ENCODE results near the gene MYL3.

MYL3 gene

GRCh38 chr3:46905661-46906451, 42.6 kb upstream of the MYL3 start:
- Histone ChIP-seq H3K9me3 (ENCODE audit: control insufficient read depth in 1 of 2, low read length in 2 of 2) (no peaks in the 10 kb centered on the region), H3K27me3 (ENCODE audit: low read depth, low read length) (no peaks in the 10 kb centered on the region), H3K4me3 (ENCODE audit: low read depth in 1 of 2, low read length in 2 of 2) (no peak overlapping the region)

DNA sequence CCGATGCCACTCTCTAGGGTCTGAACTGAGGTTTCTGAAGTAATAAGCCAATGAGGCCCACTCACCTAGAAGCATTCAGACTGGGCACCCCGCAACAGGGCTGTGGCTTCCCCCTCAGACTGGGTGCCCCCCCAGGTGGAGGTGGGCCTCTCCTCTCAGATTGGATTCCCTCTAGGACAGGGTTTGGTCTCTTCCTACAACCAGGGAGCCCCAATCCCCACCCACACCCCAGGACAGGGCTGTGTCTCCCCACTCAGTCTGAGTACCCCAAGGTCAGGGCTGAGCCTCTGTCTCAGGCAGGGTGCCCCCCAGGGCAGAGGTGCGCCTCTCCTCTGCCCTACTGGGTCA, 41.9 kb upstream of the MYL3 start:
- H3K9me3 ChIP-seq (ENCODE audit: control insufficient read depth in 1 of 2, low read length in 2 of 2), result no peaks in the 10 kb centered on the region
- no peaks in the 10 kb centered on the region for H3K36me3 ChIP-seq (ENCODE audit: control insufficient read depth in 1 of 2, insufficient read depth in 2 of 2, low read length in 2 of 2)
- H3K27ac ChIP-seq (ENCODE audit: low read length), result no peak overlapping the region
- peaks cover 4 to 14% of the 10 kb centered on the region in 2 donors for H3K4me1 ChIP-seq (ENCODE audit: control insufficient read depth in 1 of 2, insufficient read depth in 2 of 2, low read length in 2 of 2)
- H3K27me3 ChIP-seq (ENCODE audit: low read depth, low read length), result no peaks in the 10 kb centered on the region
- no peak overlapping the region for H3K4me3 ChIP-seq (ENCODE audit: low read depth in 1 of 2, low read length in 2 of 2)

More at GRCh38 chr3:46905661-46906451, 42.6 kb upstream of the MYL3 start:
- no peaks in the 10 kb centered on the region for H3K36me3 ChIP-seq (ENCODE audit: control insufficient read depth in 1 of 2, insufficient read depth in 2 of 2, low read length in 2 of 2)
- no peak overlapping the region for H3K27ac ChIP-seq (ENCODE audit: low read length)
- H3K4me1 ChIP-seq (ENCODE audit: control insufficient read depth in 1 of 2, insufficient read depth in 2 of 2, low read length in 2 of 2), result peaks cover 4 to 14% of the 10 kb centered on the region in 2 donors

- H3K27ac ChIP-seq (ENCODE audit: low read length), result no peak overlapping the region
- no peaks in the 10 kb centered on the region for H3K9me3 ChIP-seq (ENCODE audit: control insufficient read depth in 1 of 2, low read length in 2 of 2)
- no peaks in the 10 kb centered on the region for H3K27me3 ChIP-seq (ENCODE audit: low read depth, low read length)
- no peak overlapping the region for H3K4me3 ChIP-seq (ENCODE audit: low read depth in 1 of 2, low read length in 2 of 2)
- H3K4me1 ChIP-seq (ENCODE audit: control insufficient read depth in 1 of 2, insufficient read depth in 2 of 2, low read length in 2 of 2), result peaks cover 4 to 9% of the 10 kb centered on the region in 2 donors
- no peaks in the 10 kb centered on the region for H3K36me3 ChIP-seq (ENCODE audit: control insufficient read depth in 1 of 2, insufficient read depth in 2 of 2, low read length in 2 of 2)
These were observed 41.3 kb upstream of the MYL3 start for GRCh38 chr3:46904303-46905212.

DNA sequence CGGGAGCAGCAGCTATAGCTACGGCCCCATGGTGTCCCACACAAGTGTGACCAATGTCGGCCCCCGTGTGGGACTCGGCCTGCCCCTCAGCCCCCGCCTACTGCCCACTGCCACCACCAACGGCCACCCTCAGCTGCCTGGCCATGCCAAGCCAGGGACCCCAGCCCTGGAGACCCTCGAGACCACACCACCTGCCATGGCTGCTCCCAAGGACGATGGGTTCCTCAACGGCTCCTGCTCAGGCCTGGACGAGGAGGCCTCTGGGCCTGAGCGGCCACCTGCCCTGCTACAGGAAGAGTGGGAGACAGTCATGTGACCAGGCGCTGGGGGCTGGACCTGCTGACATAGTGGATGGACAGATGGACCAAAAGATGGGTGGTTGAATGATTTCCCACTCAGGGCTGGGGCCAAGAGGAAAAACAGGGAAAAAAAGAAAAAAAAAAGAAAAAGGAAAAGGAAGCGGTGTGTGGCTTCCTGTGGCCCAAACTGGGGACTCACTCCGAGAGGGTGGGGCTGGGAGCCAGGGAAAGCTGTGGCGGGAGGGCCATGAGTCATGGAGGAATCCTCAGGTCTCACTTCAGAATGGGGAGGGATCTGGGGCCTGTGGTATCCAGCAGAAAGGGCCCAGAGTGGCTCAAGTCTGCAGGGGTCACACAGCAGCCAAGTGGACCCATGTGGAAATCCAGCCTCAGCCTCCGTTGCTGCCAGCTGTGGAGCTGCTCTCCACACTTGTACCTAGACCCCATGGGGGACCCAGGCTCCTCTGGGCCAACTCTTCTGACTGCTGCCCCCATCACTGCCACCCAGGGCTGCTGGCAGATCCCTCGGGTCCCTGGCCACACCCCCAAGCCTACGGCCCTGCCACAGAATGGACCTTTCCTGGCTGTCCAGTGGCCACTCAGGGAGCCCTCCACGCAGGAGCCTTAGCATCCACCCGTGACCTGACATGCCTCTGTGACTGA, 40.4 kb upstream of the MYL3 start:
- Histone ChIP-seq H3K27me3 (ENCODE audit: low read depth, low read length) (no peaks in the 10 kb centered on the region), H3K27ac (ENCODE audit: low read length) (no peak overlapping the region), H3K36me3 (ENCODE audit: control insufficient read depth in 1 of 2, insufficient read depth in 2 of 2, low read length in 2 of 2) (no peaks in the 10 kb centered on the region), H3K4me1 (ENCODE audit: control insufficient read depth in 1 of 2, insufficient read depth in 2 of 2, low read length in 2 of 2) (peaks cover 4 to 10% of the 10 kb centered on the region in 2 donors), H3K4me3 (ENCODE audit: low read depth in 1 of 2, low read length in 2 of 2) (no peak overlapping the region), H3K9me3 (ENCODE audit: control insufficient read depth in 1 of 2, low read length in 2 of 2) (no peaks in the 10 kb centered on the region)

GRCh38 chr3:46902188-46902631, 39.0 kb upstream of the MYL3 start:
- no peak overlapping the region for H3K4me3 ChIP-seq (ENCODE audit: low read depth in 1 of 2, low read length in 2 of 2)
- H3K36me3 ChIP-seq (ENCODE audit: control insufficient read depth in 1 of 2, insufficient read depth in 2 of 2, low read length in 2 of 2), result no peaks in the 10 kb centered on the region
- no peaks in the 10 kb centered on the region for H3K9me3 ChIP-seq (ENCODE audit: control insufficient read depth in 1 of 2, low read length in 2 of 2)
- peaks cover 0 to 12% of the 10 kb centered on the region in 2 donors for H3K4me1 ChIP-seq (ENCODE audit: control insufficient read depth in 1 of 2, insufficient read depth in 2 of 2, low read length in 2 of 2)
- no peaks in the 10 kb centered on the region for H3K27me3 ChIP-seq (ENCODE audit: low read depth, low read length)
- H3K27ac ChIP-seq (ENCODE audit: low read length), result no peak overlapping the region

DNA sequence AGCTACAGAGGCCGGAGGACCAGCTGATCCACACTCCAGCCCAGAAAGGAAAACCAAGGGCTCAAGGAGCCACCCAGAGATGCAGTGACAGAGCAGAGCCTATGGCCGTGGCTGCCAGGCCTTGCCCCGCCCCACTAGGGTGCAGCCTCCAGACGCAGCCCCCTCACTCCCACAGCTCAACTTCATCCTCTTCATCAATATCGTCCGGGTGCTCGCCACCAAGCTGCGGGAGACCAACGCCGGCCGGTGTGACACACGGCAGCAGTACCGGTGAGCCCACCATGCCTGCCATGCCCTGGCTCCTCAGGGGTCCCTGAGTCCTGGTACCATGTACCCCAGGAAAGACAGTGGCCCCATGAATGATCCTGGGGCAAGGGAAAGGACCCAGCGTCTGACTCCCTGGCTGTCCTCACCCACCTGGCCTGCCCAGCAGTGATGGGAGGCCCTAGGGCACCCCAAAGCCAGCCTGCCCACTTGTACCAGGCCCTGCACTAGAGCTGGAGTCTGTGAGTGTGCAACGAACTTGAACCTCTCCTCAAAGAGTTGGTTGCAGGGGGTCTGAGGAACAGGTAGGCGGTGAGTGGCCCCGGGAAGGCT, 38.4 kb upstream of the MYL3 start:
- Histone ChIP-seq H3K27ac (ENCODE audit: low read length) (no peak overlapping the region), H3K4me3 (ENCODE audit: low read depth in 1 of 2, low read length in 2 of 2) (no peak overlapping the region), H3K36me3 (ENCODE audit: control insufficient read depth in 1 of 2, insufficient read depth in 2 of 2, low read length in 2 of 2) (no peaks in the 10 kb centered on the region), H3K9me3 (ENCODE audit: control insufficient read depth in 1 of 2, low read length in 2 of 2) (no peaks in the 10 kb centered on the region), H3K27me3 (ENCODE audit: low read depth, low read length) (no peaks in the 10 kb centered on the region), H3K4me1 (ENCODE audit: control insufficient read depth in 1 of 2, insufficient read depth in 2 of 2, low read length in 2 of 2) (peaks cover 0 to 12% of the 10 kb centered on the region in 2 donors)

GRCh38 chr3:46901061-46901460, 37.8 kb upstream of the MYL3 start:
- H3K4me3 ChIP-seq (ENCODE audit: low read depth in 1 of 2, low read length in 2 of 2), result no peak overlapping the region
- no peaks in the 10 kb centered on the region for H3K9me3 ChIP-seq (ENCODE audit: control insufficient read depth in 1 of 2, low read length in 2 of 2)
- H3K27ac ChIP-seq (ENCODE audit: low read length), result no peak overlapping the region
- no peaks in the 10 kb centered on the region for H3K27me3 ChIP-seq (ENCODE audit: low read depth, low read length)
- peaks cover 0 to 12% of the 10 kb centered on the region in 2 donors for H3K4me1 ChIP-seq (ENCODE audit: control insufficient read depth in 1 of 2, insufficient read depth in 2 of 2, low read length in 2 of 2)
- H3K36me3 ChIP-seq (ENCODE audit: control insufficient read depth in 1 of 2, insufficient read depth in 2 of 2, low read length in 2 of 2), result no peaks in the 10 kb centered on the region

- Histone ChIP-seq H3K36me3 (ENCODE audit: control insufficient read depth in 1 of 2, insufficient read depth in 2 of 2, low read length in 2 of 2) (no peaks in the 10 kb centered on the region), H3K27me3 (ENCODE audit: low read depth, low read length) (no peaks in the 10 kb centered on the region), H3K27ac (ENCODE audit: low read length) (no peak overlapping the region), H3K4me3 (ENCODE audit: low read depth in 1 of 2, low read length in 2 of 2) (no peak overlapping the region), H3K4me1 (ENCODE audit: control insufficient read depth in 1 of 2, insufficient read depth in 2 of 2, low read length in 2 of 2) (peaks cover 0 to 12% of the 10 kb centered on the region in 2 donors), H3K9me3 (ENCODE audit: control insufficient read depth in 1 of 2, low read length in 2 of 2) (no peaks in the 10 kb centered on the region)
These were observed 37.1 kb upstream of the MYL3 start for GRCh38 chr3:46900356-46900755.

DNA sequence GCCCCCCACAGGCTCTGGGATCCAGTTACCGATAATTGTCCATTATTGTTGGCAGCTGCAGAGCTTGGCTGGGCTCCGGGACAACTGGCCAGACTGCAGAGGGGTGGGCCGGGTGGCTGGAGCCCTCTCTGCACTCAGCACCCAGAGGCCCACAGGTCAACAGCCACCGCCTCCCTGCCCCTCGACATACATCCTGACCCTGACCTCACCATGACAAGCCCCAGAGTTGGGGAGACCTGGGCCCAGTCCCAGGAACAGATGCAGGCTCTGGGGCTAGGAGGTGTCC, 36.7 kb upstream of the MYL3 start:
- no peaks in the 10 kb centered on the region for H3K27me3 ChIP-seq (ENCODE audit: low read depth, low read length)

GRCh38 chr3:46899151-46900006, 36.1 kb upstream of the MYL3 start:
- H3K4me3 ChIP-seq (ENCODE audit: low read depth in 1 of 2, low read length in 2 of 2), result no peak overlapping the region
- H3K27ac ChIP-seq (ENCODE audit: low read length), result no peak overlapping the region
- no peaks in the 10 kb centered on the region for H3K36me3 ChIP-seq (ENCODE audit: control insufficient read depth in 1 of 2, insufficient read depth in 2 of 2, low read length in 2 of 2)
- H3K27me3 ChIP-seq (ENCODE audit: low read depth, low read length), result no peaks in the 10 kb centered on the region
- peaks cover 0 to 12% of the 10 kb centered on the region in 2 donors for H3K4me1 ChIP-seq (ENCODE audit: control insufficient read depth in 1 of 2, insufficient read depth in 2 of 2, low read length in 2 of 2)
- no peaks in the 10 kb centered on the region for H3K9me3 ChIP-seq (ENCODE audit: control insufficient read depth in 1 of 2, low read length in 2 of 2)

More for the DNA sequence above, 36.7 kb upstream of the MYL3 start:
- Histone ChIP-seq H3K4me3 (ENCODE audit: low read depth in 1 of 2, low read length in 2 of 2) (no peak overlapping the region), H3K9me3 (ENCODE audit: control insufficient read depth in 1 of 2, low read length in 2 of 2) (no peaks in the 10 kb centered on the region), H3K36me3 (ENCODE audit: control insufficient read depth in 1 of 2, insufficient read depth in 2 of 2, low read length in 2 of 2) (no peaks in the 10 kb centered on the region), H3K4me1 (ENCODE audit: control insufficient read depth in 1 of 2, insufficient read depth in 2 of 2, low read length in 2 of 2) (peaks cover 0 to 12% of the 10 kb centered on the region in 2 donors), H3K27ac (ENCODE audit: low read length) (no peak overlapping the region)
